Sigmoid colon (tissue), 7 donors: ENCODE data around the gene GJB4. TPM values are rescaled to one million over a fixed set of nuclear protein-coding genes. Genes with fewer than 3 reads are reported as not detected.

Experiments used
- DNase-seq: peaks from one replicate; pipeline ENCODE4 v3.0.0-alpha.2; 2019
- H3K27ac ChIP-seq, 4 donors: fragments of 200-600 bp; sonication (generic); one replicate each; pipeline ENCODE4 v1.5.1; 2016 to 2019; ENCODE audit warnings: mild to moderate bottlenecking in 1 of 4
- H3K27me3 ChIP-seq, 3 donors: fragments of 200-600 bp; sonication (generic); one replicate each; pipeline ENCODE4 v1.5.1; 2019; ENCODE audit warnings: mild to moderate bottlenecking in 1 of 3
- H3K36me3 ChIP-seq, 4 donors: fragments of 200-600 bp; sonication (generic); one replicate each; pipeline ENCODE4 v1.5.1; 2016 to 2019
- H3K4me1 ChIP-seq, 4 donors: fragments of 200-600 bp; sonication (generic); one replicate each; pipeline ENCODE4 v1.5.1; 2017 to 2019
- H3K4me3 ChIP-seq, 4 donors: fragments of 200-600 bp; sonication (generic); one replicate each; pipeline ENCODE4 v1.5.1; 2017 to 2019; ENCODE audit warnings: mild to moderate bottlenecking in 2 of 4, moderate library complexity in 1 of 4
- H3K9me3 ChIP-seq, 4 donors: fragments of 200-600 bp in 3 of 4; sonication (generic) in 3 of 4; one replicate each; pipeline versions ENCODE4 v1.5.1 to v1.6.1; 2013 to 2019
- EP300 ChIP-seq, 4 donors: sonication (generic); formaldehyde crosslinking; IDR thresholded peaks; one replicate each; pipeline ENCODE4 v1.6.1; 2017; ENCODE audit warnings: antibody characterized with exemption in 4 of 4
- POLR2A ChIP-seq, 2 donors: fragments of 450-650 bp; IDR thresholded peaks; one replicate each; pipeline ENCODE4 v1.6.1; 2016; ENCODE audit warnings: antibody characterized with exemption in 2 of 2, mild to moderate bottlenecking in 2 of 2, moderate library complexity in 2 of 2
- POLR2AphosphoS5 ChIP-seq, 4 donors: sonication (generic); formaldehyde crosslinking; IDR thresholded peaks; one replicate each; pipeline ENCODE4 v1.6.1; 2017; ENCODE audit warnings: antibody characterized with exemption in 4 of 4
- WGBS, 2 donors: extraction: QIAGEN DNeasy Blood & Tissue Kit; methylation state at CpG; one replicate each; pipeline ENCODE4 v1.1.7; 2013; 5-methylcytosine and 5-hydroxymethylcytosine counted together
- intact Hi-C: fragments of 100-400 bp; cut with DNase I; formaldehyde crosslinking; loops from one replicate; pipeline ENCODE4 v1.15.1; 2023
- polyA plus RNA-seq, 3 donors: library from polyadenylated mRNA; stranded (reverse); fragments of 200-250 nt; gene quantifications; one replicate each; pipeline ENCODE4 v1.2.3, GENCODE V29; 2013
- total RNA-seq, 4 donors: library from RNA; depleted of rRNA; stranded (reverse); fragments of >200 nt; gene quantifications; one replicate each; pipeline ENCODE4 v1.1.0, GENCODE V29; 2016
- TF ChIP-seq, protein P1 (sequence below), 4 experiments: fragments of 450-650 bp in 3 of 4; fragments of 200-600 bp in 1 of 4; IDR thresholded peaks; one replicate each; pipeline ENCODE4 v1.5.1; 2016 to 2019; ENCODE audit warnings: antibody characterized with exemption in 4 of 4, mild to moderate bottlenecking in 3 of 4, moderate library complexity in 2 of 4
- donor health status: healthy with polysubstance abuse.
- donor health status: Bipolar disorder and iron deficiency.
- donor health status: healthy.

The GJB4 gene
- total and polyA plus RNA-seq, 7 donors = 0.39 TPM; not detected in 6

DNA sequence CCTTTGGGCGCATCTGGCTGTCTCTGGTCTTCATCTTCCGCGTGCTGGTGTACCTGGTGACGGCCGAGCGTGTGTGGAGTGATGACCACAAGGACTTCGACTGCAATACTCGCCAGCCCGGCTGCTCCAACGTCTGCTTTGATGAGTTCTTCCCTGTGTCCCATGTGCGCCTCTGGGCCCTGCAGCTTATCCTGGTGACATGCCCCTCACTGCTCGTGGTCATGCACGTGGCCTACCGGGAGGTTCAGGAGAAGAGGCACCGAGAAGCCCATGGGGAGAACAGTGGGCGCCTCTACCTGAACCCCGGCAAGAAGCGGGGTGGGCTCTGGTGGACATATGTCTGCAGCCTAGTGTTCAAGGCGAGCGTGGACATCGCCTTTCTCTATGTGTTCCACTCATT lies 2.2 kb upstream of the GJB4 start:
- WGBS, 2 donors = 94 to 95% methylated on average over 21 of the region's 21 CpGs
- Histone ChIP-seq H3K36me3 (no peaks in the 10 kb centered on the region), H3K27me3 (peaks cover 0 to 17% (median 0%) of the 10 kb centered on the region in 3 donors), H3K9me3 (no peaks in the 10 kb centered on the region), H3K4me1 (no peaks in the 10 kb centered on the region), H3K4me3 (no peak overlapping the region), H3K27ac (no peak overlapping the region)
- intact Hi-C loops = no loop called here
- DNase-seq = no peak
- TF ChIP-seq, protein P1, sequence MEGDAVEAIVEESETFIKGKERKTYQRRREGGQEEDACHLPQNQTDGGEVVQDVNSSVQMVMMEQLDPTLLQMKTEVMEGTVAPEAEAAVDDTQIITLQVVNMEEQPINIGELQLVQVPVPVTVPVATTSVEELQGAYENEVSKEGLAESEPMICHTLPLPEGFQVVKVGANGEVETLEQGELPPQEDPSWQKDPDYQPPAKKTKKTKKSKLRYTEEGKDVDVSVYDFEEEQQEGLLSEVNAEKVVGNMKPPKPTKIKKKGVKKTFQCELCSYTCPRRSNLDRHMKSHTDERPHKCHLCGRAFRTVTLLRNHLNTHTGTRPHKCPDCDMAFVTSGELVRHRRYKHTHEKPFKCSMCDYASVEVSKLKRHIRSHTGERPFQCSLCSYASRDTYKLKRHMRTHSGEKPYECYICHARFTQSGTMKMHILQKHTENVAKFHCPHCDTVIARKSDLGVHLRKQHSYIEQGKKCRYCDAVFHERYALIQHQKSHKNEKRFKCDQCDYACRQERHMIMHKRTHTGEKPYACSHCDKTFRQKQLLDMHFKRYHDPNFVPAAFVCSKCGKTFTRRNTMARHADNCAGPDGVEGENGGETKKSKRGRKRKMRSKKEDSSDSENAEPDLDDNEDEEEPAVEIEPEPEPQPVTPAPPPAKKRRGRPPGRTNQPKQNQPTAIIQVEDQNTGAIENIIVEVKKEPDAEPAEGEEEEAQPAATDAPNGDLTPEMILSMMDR (IDR thresholded peaks at IDR 0.05) = no peak

DNA sequence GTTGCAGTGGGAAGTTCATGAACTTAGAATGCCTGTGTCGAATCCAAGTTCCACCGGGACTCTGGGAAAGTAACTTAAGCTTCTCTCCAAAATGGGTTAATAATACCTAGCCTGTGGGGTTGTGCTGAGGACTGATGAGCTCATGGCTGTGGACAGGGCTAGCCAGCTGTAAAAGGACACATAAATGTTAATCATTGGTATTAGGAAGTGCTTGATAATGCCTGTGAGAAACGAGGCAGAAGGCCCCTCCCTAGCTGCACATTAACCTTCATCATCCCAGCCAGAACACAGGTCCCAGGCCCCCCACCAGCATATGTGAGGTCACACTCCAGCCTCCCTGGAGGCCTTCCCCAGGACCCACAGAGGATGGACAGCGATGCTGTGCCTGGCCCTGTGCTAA lies 789 bp upstream of the GJB4 start:
- 70 to 80% methylated on average over 4 of the region's 4 CpGs for WGBS, 2 donors
- intact Hi-C loops = no loop called here
- no peak for DNase-seq

DNA sequence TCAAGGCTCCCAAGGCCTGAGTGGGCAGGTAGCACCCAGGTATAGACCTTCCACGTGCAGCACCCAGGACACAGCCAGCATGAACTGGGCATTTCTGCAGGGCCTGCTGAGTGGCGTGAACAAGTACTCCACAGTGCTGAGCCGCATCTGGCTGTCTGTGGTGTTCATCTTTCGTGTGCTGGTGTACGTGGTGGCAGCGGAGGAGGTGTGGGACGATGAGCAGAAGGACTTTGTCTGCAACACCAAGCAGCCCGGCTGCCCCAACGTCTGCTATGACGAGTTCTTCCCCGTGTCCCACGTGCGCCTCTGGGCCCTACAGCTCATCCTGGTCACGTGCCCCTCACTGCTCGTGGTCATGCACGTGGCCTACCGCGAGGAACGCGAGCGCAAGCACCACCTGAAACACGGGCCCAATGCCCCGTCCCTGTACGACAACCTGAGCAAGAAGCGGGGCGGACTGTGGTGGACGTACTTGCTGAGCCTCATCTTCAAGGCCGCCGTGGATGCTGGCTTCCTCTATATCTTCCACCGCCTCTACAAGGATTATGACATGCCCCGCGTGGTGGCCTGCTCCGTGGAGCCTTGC lies 1.7 kb downstream of the GJB4 start:
- Histone ChIP-seq H3K4me1 (no peaks in the 10 kb centered on the region), H3K36me3 (no peaks in the 10 kb centered on the region), H3K4me3 (no peak overlapping the region), H3K27ac (no peak overlapping the region), H3K9me3 (no peaks in the 10 kb centered on the region), H3K27me3 (peaks cover 0 to 4% (median 0%) of the 10 kb centered on the region in 3 donors)
- no peak for DNase-seq
- intact Hi-C loops = no loop called here
- WGBS, 2 donors = 94 to 95% methylated on average over 33 of the region's 33 CpGs
- TF ChIP-seq POLR2AphosphoS5 (IDR thresholded peaks at IDR 0.05) (no peak), EP300 (IDR thresholded peaks at IDR 0.05) (no peak), POLR2A (IDR thresholded peaks at IDR 0.05) (no peak)
- TF ChIP-seq, protein P1 (IDR thresholded peaks at IDR 0.05) = no peak

More for the DNA sequence above, 789 bp upstream of the GJB4 start:
- peaks cover 0 to 17% (median 0%) of the 10 kb centered on the region in 3 donors for H3K27me3 ChIP-seq
- H3K36me3 ChIP-seq = no peaks in the 10 kb centered on the region
- no peak overlapping the region for H3K4me3 ChIP-seq
- no peaks in the 10 kb centered on the region for H3K4me1 ChIP-seq
- TF ChIP-seq POLR2A (IDR thresholded peaks at IDR 0.05) (no peak), EP300 (IDR thresholded peaks at IDR 0.05) (no peak), POLR2AphosphoS5 (IDR thresholded peaks at IDR 0.05) (no peak)
- TF ChIP-seq, protein P1 (IDR thresholded peaks at IDR 0.05) = no peak
- no peak overlapping the region for H3K27ac ChIP-seq
- no peaks in the 10 kb centered on the region for H3K9me3 ChIP-seq

DNA sequence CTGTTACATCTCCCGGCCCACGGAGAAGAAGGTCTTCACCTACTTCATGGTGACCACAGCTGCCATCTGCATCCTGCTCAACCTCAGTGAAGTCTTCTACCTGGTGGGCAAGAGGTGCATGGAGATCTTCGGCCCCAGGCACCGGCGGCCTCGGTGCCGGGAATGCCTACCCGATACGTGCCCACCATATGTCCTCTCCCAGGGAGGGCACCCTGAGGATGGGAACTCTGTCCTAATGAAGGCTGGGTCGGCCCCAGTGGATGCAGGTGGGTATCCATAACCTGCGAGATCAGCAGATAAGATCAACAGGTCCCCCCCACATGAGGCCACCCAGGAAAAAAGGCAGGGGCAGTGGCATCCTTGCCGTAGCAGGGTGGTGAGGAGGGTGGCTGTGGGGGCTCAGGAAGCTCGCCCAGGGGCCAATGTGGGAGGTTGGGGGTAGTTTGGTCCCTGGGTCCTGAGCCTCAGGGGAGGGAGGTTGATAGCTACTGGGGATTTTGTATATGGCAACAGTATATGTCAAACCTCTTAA lies 2.3 kb downstream of the GJB4 start:
- Histone ChIP-seq H3K9me3 (no peaks in the 10 kb centered on the region), H3K4me3 (no peak overlapping the region), H3K27me3 (no peaks in the 10 kb centered on the region), H3K4me1 (no peaks in the 10 kb centered on the region), H3K36me3 (no peaks in the 10 kb centered on the region), H3K27ac (no peak overlapping the region)
- TF ChIP-seq POLR2A (IDR thresholded peaks at IDR 0.05) (no peak), EP300 (IDR thresholded peaks at IDR 0.05) (no peak), POLR2AphosphoS5 (IDR thresholded peaks at IDR 0.05) (no peak)
- TF ChIP-seq, protein P1 (IDR thresholded peaks at IDR 0.05) = no peak
- WGBS, 2 donors = 89 to 91% methylated on average over 13 of the region's 13 CpGs
- DNase-seq = no peak
- intact Hi-C loops = no loop called here
